HepG2 (cell line): ENCODE data around the gene NYNRIN. TPM values are rescaled to one million over a fixed set of nuclear protein-coding genes. Genes with fewer than 3 reads are reported as not detected.

Source experiments
- CCDC6 ChIP-seq: sonication (generic); formaldehyde crosslinking; IDR thresholded peaks from 2 replicates; pipeline ENCODE4 v1.8.1; 2022; ENCODE audit warnings: mild to moderate bottlenecking, missing genetic modification reagents, moderate library complexity
- EZH2 ChIP-seq: conservative IDR thresholded peaks from 2 replicates; pipeline ENCODE4 v1.6.1; 2012; ENCODE audit warnings: mild to moderate bottlenecking, low read depth, low read length, moderate library complexity
- HNRNPUL1 ChIP-seq: fragments of 200-400 bp; formaldehyde crosslinking; IDR thresholded peaks from 2 replicates; pipeline ENCODE4 v1.6.1; 2017; ENCODE audit warnings: low read depth, mild to moderate bottlenecking, low read length, moderate library complexity
- NFE2L2 ChIP-seq: fragments of 150-350 bp; IDR thresholded peaks from 2 replicates; pipeline ENCODE4 v1.6.1; 2014; ENCODE audit warnings: low read length
- NFKB2 ChIP-seq: sonication (generic); formaldehyde crosslinking; IDR thresholded peaks from 2 replicates; pipeline ENCODE4 v1.4.0; 2020; ENCODE audit warnings: missing genetic modification reagents, borderline replicate concordance
- RARG ChIP-seq: sonication (generic); formaldehyde crosslinking; IDR thresholded peaks from 2 replicates; pipeline ENCODE4 v1.4.0; 2020; ENCODE audit warnings: low read depth, mild to moderate bottlenecking, missing genetic modification reagents
- ZFP37 ChIP-seq: sonication (generic); formaldehyde crosslinking; IDR thresholded peaks from 2 replicates; pipeline ENCODE4 v1.4.0; 2020; ENCODE audit warnings: missing genetic modification reagents, borderline replicate concordance
- ZNF550 ChIP-seq: sonication (generic); formaldehyde crosslinking; IDR thresholded peaks from 2 replicates; pipeline ENCODE4 v1.4.0; 2020; ENCODE audit warnings: mild to moderate bottlenecking, missing genetic modification reagents, borderline replicate concordance
- ZNF563 ChIP-seq: sonication (generic); formaldehyde crosslinking; IDR thresholded peaks from 2 replicates; pipeline ENCODE4 v1.8.0; 2022; ENCODE audit warnings: mild to moderate bottlenecking, moderate library complexity, missing genetic modification reagents
- ZNF879 ChIP-seq: sonication (generic); formaldehyde crosslinking; IDR thresholded peaks from 2 replicates; pipeline ENCODE4 v1.8.1; 2023; ENCODE audit warnings: missing genetic modification reagents
- ZSCAN30 ChIP-seq: sonication (generic); formaldehyde crosslinking; IDR thresholded peaks from 2 replicates; pipeline ENCODE4 v1.5.0; 2020; ENCODE audit warnings: mild to moderate bottlenecking, missing genetic modification reagents
- polyA plus RNA-seq, 8 experiments: library from polyadenylated mRNA; depleted of rRNA in 3 of 8; stranded (reverse) in 7 of 8; unstranded in 1 of 8; fragments of >200 nt; fragmentation: Illumina TruSeq in 4 of 8; extraction: Trizol in 4 of 8; gene quantifications; 2 replicates each; pipeline versions ENCODE4 v1.2.1 to v1.2.3, GENCODE V29; 2011 to 2016; ENCODE audit warnings: low read depth in 4 of 8, missing spikeins in 1 of 8, mixed read lengths in 1 of 8; ENCODE audit not compliant: insufficient read depth in 1 of 8
- total RNA-seq, 5 experiments: library from RNA; depleted of rRNA; stranded (reverse); fragments of >200 nt; fragmentation: Illumina TruSeq; extraction: Trizol; gene quantifications; 2 replicates each; pipeline ENCODE4 v1.2.3, GENCODE V29; 2016; ENCODE audit warnings: low read depth in 1 of 5
- TF ChIP-seq, protein P1 (sequence below): sonication (generic); formaldehyde crosslinking; IDR thresholded peaks from 2 replicates; pipeline ENCODE4 v1.4.0; 2020; ENCODE audit warnings: missing genetic modification reagents, borderline replicate concordance
- TF ChIP-seq, protein P2 (sequence below): sonication (generic); formaldehyde crosslinking; IDR thresholded peaks from 2 replicates; pipeline ENCODE4 v1.4.0; 2020; ENCODE audit warnings: missing genetic modification reagents
- TF ChIP-seq, protein P3 (sequence below): sonication (generic); formaldehyde crosslinking; conservative IDR thresholded peaks from 2 replicates; pipeline ENCODE4 v1.8.1; 2023; ENCODE audit warnings: missing genetic modification reagents
- TF ChIP-seq, protein P4 (sequence below): IDR thresholded peaks from 2 replicates; pipeline ENCODE4 v1.6.1; 2016
- TF ChIP-seq, protein P5 (sequence below): sonication (generic); formaldehyde crosslinking; IDR thresholded peaks from 2 replicates; pipeline ENCODE4 v1.5.1; 2020; ENCODE audit warnings: missing genetic modification reagents, mild to moderate bottlenecking, borderline replicate concordance
- TF ChIP-seq, protein P6 (sequence below): sonication (generic); formaldehyde crosslinking; IDR thresholded peaks from 2 replicates; pipeline ENCODE4 v1.4.0; 2020; ENCODE audit warnings: missing genetic modification reagents
- TF ChIP-seq, protein P7 (sequence below): sonication (generic); formaldehyde crosslinking; IDR thresholded peaks from 2 replicates; pipeline ENCODE4 v1.4.0; 2020; ENCODE audit warnings: missing genetic modification reagents, borderline replicate concordance

The NYNRIN gene
- total and polyA plus RNA-seq, 2 of the 13 experiments (the other 11 are each of a cell fraction or from before 2014, with no cell fraction given), result 0.63 to 1.1 TPM

DNA sequence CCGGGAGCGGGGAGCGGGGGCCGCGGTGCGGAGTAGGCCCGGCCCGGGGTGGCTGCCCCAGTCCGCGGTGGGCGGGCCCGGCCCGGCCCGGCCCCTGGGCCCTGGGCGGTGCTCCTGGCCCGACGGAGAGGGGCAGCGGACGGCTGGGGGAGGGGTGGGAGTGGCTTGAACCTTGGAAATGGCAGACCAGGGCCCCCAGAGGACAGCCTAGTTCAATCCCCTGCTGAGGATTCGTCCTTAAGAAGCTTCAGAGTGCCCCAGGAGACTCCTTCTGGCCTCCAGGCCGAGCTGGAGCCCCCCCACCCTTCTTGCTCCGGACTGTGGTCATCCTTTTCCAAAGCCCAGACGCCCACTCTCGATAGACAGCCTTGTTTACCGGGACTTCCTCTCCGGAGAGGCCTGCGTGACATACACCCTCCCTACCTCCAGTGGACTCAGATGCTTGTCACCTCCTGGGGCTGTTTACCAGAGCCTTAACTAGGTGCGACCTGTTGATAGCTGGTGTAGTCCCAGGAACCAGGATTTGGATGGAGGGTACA lies 31.4 kb downstream of the NYNRIN start (continued):
- TF ChIP-seq, protein P1, sequence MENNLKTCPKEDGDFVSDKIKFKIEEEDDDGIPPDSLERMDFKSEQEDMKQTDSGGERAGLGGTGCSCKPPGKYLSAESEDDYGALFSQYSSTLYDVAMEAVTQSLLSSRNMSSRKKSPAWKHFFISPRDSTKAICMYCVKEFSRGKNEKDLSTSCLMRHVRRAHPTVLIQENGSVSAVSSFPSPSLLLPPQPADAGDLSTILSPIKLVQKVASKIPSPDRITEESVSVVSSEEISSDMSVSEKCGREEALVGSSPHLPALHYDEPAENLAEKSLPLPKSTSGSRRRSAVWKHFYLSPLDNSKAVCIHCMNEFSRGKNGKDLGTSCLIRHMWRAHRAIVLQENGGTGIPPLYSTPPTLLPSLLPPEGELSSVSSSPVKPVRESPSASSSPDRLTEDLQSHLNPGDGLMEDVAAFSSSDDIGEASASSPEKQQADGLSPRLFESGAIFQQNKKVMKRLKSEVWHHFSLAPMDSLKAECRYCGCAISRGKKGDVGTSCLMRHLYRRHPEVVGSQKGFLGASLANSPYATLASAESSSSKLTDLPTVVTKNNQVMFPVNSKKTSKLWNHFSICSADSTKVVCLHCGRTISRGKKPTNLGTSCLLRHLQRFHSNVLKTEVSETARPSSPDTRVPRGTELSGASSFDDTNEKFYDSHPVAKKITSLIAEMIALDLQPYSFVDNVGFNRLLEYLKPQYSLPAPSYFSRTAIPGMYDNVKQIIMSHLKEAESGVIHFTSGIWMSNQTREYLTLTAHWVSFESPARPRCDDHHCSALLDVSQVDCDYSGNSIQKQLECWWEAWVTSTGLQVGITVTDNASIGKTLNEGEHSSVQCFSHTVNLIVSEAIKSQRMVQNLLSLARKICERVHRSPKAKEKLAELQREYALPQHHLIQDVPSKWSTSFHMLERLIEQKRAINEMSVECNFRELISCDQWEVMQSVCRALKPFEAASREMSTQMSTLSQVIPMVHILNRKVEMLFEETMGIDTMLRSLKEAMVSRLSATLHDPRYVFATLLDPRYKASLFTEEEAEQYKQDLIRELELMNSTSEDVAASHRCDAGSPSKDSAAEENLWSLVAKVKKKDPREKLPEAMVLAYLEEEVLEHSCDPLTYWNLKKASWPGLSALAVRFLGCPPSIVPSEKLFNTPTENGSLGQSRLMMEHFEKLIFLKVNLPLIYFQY (CRISPR knock-in tag), result peak; percentile 80; the same call in 1 of the 2 replicates
- 0 out of 2 replicates have a peak, but pooled peaks have one; percentile 39 for TF ChIP-seq ZNF550
- TF ChIP-seq, protein P2, sequence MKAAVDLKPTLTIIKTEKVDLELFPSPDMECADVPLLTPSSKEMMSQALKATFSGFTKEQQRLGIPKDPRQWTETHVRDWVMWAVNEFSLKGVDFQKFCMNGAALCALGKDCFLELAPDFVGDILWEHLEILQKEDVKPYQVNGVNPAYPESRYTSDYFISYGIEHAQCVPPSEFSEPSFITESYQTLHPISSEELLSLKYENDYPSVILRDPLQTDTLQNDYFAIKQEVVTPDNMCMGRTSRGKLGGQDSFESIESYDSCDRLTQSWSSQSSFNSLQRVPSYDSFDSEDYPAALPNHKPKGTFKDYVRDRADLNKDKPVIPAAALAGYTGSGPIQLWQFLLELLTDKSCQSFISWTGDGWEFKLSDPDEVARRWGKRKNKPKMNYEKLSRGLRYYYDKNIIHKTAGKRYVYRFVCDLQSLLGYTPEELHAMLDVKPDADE (CRISPR knock-in tag), result no peak
- no peak; the same call in 1 of the 2 replicates for TF ChIP-seq NFKB2 (CRISPR knock-in tag)
- no peak for TF ChIP-seq EZH2
- TF ChIP-seq, protein P3, sequence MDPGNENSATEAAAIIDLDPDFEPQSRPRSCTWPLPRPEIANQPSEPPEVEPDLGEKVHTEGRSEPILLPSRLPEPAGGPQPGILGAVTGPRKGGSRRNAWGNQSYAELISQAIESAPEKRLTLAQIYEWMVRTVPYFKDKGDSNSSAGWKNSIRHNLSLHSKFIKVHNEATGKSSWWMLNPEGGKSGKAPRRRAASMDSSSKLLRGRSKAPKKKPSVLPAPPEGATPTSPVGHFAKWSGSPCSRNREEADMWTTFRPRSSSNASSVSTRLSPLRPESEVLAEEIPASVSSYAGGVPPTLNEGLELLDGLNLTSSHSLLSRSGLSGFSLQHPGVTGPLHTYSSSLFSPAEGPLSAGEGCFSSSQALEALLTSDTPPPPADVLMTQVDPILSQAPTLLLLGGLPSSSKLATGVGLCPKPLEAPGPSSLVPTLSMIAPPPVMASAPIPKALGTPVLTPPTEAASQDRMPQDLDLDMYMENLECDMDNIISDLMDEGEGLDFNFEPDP (CRISPR knock-in tag), result 0 out of 2 replicates have a peak, but pooled peaks have one; percentile 97
- TF ChIP-seq ZNF879 (CRISPR knock-in tag), result no peak
- TF ChIP-seq, protein P4, sequence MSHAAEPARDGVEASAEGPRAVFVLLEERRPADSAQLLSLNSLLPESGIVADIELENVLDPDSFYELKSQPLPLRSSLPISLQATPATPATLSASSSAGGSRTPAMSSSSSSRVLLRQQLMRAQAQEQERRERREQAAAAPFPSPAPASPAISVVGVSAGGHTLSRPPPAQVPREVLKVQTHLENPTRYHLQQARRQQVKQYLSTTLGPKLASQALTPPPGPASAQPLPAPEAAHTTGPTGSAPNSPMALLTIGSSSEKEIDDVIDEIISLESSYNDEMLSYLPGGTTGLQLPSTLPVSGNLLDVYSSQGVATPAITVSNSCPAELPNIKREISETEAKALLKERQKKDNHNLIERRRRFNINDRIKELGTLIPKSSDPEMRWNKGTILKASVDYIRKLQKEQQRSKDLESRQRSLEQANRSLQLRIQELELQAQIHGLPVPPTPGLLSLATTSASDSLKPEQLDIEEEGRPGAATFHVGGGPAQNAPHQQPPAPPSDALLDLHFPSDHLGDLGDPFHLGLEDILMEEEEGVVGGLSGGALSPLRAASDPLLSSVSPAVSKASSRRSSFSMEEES (CRISPR knock-in tag), result no peak
- TF ChIP-seq, protein P5, sequence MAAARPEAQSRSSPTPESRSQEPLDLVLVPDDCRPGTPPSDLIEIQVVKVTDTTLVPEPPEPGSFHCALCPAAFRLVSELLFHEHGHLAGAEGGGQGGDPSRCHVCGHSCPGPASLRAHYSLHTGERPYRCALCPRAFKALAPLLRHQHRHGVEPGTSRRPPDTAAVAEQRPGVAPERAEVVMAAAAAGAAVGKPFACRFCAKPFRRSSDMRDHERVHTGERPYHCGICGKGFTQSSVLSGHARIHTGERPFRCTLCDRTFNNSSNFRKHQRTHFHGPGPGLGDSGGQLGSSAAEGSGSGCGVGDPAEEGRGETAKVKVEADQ, result no peak
- no peak for TF ChIP-seq NFE2L2
- no peak for TF ChIP-seq CCDC6 (CRISPR knock-in tag)
- TF ChIP-seq RARG, result no peak
- no peak for TF ChIP-seq HNRNPUL1
- no peak for TF ChIP-seq ZNF563 (CRISPR knock-in tag)
- TF ChIP-seq ZSCAN30, result no peak
- TF ChIP-seq, protein P6, sequence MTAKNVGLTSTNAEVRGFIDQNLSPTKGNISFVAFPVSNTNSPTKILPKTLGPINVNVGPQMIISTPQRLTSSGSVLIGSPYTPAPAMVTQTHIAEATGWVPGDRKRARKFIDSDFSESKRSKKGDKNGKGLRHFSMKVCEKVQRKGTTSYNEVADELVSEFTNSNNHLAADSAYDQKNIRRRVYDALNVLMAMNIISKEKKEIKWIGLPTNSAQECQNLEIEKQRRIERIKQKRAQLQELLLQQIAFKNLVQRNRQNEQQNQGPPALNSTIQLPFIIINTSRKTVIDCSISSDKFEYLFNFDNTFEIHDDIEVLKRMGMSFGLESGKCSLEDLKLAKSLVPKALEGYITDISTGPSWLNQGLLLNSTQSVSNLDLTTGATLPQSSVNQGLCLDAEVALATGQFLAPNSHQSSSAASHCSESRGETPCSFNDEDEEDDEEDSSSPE (CRISPR knock-in tag), result no peak; the same call in 1 of the 2 replicates
- TF ChIP-seq ZFP37 (CRISPR knock-in tag), result no peak
- TF ChIP-seq, protein P7, sequence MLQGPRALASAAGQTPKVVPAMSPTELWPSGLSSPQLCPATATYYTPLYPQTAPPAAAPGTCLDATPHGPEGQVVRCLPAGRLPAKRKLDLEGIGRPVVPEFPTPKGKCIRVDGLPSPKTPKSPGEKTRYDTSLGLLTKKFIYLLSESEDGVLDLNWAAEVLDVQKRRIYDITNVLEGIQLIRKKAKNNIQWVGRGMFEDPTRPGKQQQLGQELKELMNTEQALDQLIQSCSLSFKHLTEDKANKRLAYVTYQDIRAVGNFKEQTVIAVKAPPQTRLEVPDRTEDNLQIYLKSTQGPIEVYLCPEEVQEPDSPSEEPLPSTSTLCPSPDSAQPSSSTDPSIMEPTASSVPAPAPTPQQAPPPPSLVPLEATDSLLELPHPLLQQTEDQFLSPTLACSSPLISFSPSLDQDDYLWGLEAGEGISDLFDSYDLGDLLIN (CRISPR knock-in tag), result no peak
